Panc1 (cell line): ENCODE results near the gene EYS.

Source experiments
- CTCF ChIP-seq: fragments of 450-650 bp; IDR thresholded peaks from 2 replicates; pipeline ENCODE4 v1.5.1; 2017; ENCODE audit warnings: mild to moderate bottlenecking
- POLR2AphosphoS5 ChIP-seq: IDR thresholded peaks from 2 replicates; pipeline ENCODE4 v1.6.1; 2012; ENCODE audit warnings: mild to moderate bottlenecking, low read depth, low read length, moderate library complexity
- SIN3A ChIP-seq: IDR thresholded peaks from 2 replicates; pipeline ENCODE4 v1.6.1; 2012; ENCODE audit warnings: low read depth, mild to moderate bottlenecking, low read length, moderate library complexity, borderline replicate concordance; ENCODE audit not compliant: insufficient read depth

GRCh38 chr6:63928613-63929012 lies 1778.4 kb downstream of the EYS start:
- TF ChIP-seq CTCF: no peak
- no peak for TF ChIP-seq POLR2AphosphoS5
- TF ChIP-seq SIN3A: no peak
